GM18873 (cell line): ENCODE data around the gene SLC36A3.
A peak's percentile ranks its signal among the peaks of the same experiment; 100 is the strongest.
"Not testable (repeated sequence)": the region's sequence is repeated elsewhere in the genome, so short reads cannot be mapped to it uniquely, and the experiment has no call there.

ENCODE experiments used
- ATAC-seq: cut with Tn5 transposase; IDR thresholded peaks from one replicate; pipeline ENCODE4 v1.9.1; 2021; ENCODE audit warnings: mild to moderate bottlenecking, moderate library complexity, moderate number of reproducible peaks; ENCODE audit not compliant: unreplicated experiment, low FRiP score

The SLC36A3 gene

DNA sequence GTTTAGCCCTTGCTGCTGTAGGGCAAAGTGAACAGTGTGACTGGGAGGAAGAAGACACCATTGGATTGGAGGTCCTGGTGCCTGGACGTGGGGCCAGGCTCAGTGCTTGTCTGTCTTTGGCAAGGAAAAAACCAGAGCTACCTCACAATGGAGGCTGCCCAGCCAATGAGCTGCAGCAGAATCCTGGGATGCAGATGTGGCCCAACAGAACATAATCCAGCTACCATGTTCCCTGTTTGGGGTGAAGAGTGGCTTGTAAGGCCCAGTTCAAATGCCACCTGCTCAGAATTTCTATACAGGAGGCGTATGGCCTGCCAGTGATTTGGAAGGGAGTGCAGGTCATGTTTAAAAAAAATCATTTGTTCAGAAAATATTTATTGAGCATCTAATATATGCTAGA is at the start of gene SLC36A3:
TSS of gene SLC36A3 (minus strand) at position 101 of the 400 bp plus-strand sequence. CDS start 412 bp downstream, outside the sequence.
- ATAC-seq: no peak

DNA sequence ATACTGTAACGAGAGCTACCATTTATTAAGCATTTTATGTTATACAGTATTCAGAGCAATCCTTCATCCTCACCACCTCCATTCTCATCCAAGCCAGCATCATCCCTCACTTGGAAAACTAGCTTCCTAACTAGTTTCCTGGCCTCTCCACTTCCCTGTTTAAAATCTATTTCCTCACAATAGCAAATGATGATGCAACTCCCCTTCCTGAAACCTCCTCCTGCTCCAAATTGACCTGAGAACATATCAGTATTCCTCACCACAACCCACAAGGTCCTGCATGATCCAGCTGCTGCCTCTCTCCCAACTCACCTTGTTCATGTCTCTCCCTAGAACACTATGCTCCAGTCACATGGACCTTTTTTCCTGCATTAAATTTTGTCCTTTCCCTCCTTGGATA is 48.1 kb upstream of the SLC36A3 start:
- no peak for ATAC-seq

DNA sequence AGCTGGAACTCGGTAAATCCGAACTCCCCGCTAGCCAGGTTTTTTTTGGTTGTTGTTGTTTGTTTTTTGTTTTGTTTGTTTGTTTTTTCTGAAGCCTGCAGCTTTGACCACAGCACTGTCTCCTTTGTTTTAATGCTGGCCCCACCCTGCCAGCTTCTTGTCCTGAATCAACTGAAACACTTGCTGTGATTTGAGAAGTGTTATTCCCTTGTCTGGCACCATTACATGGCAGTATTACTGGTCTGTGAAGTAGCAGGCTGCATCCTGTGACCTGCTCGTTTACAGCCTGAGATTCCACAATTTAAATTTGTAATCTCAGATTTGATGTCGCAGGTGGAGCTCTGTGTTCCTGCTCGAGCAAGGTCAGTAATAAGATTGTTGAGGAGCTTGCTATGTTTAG is 45.2 kb upstream of the SLC36A3 start:
- no peak for ATAC-seq

DNA sequence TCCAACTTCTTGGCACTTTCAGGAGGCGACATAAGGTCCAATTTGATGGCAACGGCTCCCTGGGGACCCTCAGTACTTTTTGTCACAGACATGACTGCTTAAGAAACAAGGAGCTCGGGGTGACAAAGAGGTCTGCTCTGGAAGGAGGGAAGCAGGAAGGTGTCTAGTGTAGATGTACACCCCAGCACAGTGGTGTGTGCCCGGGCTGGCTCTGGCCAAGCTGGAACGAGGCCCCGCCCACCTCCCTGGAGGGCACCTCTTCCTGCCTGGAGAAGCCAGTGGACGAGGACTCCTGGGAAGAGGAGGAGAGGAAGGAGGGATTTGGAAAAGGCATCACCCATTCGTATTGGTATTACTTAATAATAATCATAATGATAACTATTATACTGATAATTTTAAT is 43.8 kb upstream of the SLC36A3 start, which contains the start of gene SLC36A2:
TSS of gene SLC36A2 (minus strand) at position 191 of the 400 bp plus-strand sequence. CDS start at position 92, 99 bp downstream.
- no peak for ATAC-seq

DNA sequence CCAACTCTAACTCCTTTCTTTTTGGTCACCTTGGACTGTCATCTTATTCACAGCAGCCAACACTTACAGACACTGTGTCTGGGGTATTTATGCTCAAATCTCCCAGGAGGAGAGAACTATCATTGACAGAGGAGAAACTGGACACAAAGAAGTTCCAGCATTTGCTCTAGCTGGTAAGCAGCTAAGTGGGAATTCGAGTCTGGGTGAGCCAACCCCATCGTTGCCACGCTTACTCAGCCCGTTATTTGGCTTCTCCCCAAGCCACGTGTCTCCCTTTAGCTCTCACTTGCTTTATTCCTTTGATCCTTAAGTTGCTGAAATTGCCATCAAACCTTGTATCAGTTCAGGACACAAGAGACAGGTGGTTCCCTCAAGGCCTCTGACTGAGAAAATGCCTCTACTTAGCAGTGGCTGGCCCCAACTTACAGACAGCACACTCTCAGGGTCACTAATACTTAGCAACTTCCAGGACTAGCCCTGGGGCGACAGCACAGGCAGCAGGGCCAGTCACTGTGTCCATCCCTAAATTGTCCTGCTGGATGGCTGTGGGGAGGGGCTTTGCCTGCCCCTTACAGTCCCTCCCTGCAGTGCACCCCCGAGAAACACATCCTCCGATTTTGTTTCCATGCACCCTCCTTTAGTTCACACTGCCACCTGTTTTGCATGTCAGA is 42.4 kb upstream of the SLC36A3 start:
- no peak for ATAC-seq

DNA sequence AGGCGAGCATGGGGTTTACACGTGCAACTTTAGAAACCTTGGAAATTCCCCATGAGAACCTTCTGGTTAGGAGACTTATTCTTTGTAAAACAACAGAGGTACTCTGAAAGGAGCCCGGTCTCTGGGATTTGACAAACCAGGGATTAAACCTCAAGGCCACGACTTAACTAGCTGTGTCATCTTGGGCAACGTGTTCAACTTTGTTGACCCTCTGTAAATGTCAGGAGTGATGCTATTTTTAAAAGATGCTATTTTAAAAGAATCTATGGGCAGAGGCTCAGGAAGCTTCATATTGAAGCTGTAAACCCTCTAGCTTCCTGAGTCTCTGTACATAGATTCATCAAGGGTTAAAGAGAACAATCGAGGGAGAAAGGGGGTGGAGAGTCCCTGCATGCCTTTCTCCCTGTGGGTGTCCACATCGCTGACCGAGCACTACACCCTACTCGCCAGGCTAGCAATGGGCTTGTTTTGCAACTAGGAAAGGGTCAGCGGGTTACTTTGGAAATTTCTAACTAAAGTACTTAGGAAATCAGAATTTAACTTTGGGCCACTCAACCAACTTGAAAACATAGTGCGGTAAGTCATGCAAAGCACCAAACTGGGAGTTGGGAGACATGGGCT is 41.7 kb upstream of the SLC36A3 start:
- no peak for ATAC-seq

DNA sequence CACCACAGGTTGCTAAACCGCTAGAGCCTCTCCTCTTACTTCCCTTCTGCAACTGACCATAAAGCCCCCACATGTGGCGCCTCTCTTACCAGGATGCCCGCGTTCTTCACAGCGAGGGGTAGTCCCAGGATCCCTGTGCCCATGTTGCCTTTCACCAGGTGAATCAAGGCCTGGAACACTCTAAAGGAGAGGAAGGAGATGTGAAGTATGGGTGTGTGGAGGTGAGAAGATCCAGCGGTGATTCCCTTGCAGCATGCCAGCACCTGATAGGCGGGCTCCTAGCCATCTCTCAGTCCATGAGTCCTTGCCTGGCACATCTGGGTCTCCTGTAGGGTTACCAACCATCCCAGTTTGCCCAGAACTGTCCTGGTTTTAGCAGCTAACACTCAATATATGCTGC is 40.5 kb upstream of the SLC36A3 start:
- ATAC-seq: no peak

DNA sequence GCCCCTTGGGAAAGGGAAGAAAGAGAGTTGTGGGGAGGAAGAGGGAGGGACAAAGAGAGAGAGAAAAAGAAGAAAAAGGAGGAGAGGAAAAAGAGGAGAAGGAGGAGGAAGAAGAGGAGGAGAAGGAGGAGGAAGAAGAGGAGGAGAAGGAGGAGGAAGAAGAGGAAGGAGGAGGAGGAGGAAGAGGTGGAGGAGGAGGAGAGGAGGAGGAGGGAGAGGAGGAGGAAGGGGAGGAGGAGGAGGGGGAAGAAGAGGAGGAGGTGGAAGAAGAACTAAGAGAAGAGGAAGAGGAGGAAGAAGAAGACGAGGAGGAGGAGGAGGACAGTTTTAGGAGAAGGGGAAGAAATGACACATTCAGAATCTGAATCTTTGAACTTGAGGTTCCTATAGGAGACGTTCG is 36.4 kb upstream of the SLC36A3 start:
- ATAC-seq: no peak

DNA sequence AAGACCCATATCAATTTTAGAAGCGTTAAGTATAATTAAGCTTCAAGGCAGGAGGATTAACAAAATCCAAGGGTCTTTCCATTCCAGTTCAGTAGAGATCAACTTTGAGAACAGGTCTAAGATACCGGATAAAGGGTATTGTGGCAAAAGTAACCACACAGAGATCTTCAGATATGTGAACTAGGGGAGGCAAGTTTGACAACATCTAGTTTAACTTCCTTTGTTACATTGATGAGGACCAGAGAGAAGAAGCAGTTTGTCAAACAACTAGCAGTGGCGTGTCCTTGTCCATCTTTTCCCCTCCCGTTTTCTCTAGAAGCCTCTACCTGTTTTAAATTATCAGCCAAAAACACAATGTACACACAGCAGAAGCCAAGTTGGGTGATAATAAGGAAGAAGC is 35.2 kb upstream of the SLC36A3 start:
- no peak for ATAC-seq

DNA sequence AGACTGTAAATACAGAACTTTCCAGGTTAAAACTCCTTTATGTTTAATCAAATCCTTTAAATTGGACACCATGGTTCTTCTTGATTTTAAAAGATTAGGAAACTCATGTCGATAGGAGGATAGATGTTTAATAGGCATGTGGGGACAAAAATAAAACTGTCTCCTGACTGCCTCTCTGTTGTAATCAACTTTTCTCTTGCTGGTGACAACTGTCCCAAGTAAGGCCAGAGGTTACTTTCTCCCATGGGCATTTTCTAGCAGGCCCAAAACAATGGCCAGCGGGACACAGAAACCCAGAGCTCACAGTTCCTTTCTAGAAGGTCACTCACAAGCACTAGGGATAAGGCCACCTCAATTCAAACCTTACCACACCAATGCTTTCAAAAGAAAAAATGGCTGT is 29.3 kb upstream of the SLC36A3 start:
- no peak for ATAC-seq

DNA sequence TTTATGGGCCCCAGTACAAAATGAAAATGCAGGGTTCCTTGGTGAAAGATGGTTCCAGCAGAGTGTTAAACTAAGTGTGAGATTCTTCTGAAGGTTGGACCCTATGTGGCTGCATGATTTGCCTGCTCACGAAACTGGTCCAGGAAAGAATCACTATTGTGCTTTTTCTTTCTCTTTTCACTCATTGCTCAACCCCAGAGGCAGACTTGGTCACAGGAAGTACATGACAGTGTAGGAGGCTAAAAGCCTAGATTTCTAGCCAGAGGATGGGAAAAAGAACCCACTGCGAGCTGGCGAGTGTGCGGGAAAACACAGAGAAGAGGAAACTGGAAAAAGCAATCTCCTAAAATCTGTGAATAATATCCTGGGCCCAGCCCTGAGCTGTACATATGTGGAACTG is 25.2 kb upstream of the SLC36A3 start:
- no peak for ATAC-seq

DNA sequence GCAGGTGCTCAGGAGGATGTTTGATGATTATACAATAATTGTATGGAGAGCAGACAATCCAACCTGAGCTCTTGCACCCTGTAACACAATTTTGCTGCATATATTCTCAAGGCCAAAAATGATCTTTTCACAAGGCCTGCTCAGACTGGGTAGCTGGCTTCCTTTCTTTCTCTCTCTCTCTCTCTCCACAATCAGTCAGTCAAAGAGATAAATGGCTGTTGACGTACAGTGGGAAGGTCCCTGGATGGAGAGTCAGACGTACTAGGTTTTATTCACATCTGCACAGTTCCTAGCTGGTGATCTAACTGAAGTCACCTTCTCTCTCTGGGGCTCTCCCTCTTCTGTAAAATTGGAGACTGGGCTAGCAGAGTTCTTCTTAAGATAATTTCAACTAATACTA is 24.0 kb upstream of the SLC36A3 start:
- ATAC-seq: no peak

DNA sequence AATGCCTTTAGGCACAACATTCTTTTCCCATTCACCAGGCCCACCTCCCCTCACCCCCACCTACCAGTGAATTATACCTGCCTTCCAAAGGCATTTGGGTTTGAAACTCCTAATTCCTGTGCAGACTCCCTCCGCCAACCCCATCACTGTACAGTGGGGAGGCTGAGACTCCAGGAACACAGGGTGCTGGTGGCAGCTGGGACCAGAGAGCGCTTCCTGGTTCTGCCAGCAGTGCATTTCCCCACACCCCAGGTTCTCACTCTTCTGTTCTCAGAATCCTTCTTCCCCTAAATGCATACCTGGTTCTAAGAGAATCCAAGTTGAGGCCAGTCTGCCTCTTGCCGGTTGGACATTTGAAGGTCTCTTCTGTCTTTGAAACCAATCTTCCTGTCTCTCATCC is 22.7 kb upstream of the SLC36A3 start:
- ATAC-seq: no peak

DNA sequence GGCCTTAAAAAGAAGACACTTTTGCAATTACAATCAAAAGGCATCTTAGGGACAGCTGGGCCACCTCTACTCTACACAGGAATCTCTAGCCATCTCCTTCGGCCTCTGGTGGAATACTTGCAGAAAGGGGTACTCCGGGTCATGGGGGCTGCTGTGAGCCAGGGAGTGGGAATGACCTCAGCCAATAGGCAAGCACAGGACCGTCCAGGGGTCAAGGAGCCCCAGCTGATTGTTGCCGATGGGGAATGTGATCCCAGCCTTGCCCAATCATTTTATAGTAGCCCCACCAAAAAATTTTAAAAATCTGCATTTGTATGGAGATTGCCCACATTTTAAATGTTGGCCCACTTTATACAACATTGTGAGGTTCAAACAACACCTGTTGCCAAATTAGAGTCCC is 16.9 kb upstream of the SLC36A3 start:
- ATAC-seq: no peak

DNA sequence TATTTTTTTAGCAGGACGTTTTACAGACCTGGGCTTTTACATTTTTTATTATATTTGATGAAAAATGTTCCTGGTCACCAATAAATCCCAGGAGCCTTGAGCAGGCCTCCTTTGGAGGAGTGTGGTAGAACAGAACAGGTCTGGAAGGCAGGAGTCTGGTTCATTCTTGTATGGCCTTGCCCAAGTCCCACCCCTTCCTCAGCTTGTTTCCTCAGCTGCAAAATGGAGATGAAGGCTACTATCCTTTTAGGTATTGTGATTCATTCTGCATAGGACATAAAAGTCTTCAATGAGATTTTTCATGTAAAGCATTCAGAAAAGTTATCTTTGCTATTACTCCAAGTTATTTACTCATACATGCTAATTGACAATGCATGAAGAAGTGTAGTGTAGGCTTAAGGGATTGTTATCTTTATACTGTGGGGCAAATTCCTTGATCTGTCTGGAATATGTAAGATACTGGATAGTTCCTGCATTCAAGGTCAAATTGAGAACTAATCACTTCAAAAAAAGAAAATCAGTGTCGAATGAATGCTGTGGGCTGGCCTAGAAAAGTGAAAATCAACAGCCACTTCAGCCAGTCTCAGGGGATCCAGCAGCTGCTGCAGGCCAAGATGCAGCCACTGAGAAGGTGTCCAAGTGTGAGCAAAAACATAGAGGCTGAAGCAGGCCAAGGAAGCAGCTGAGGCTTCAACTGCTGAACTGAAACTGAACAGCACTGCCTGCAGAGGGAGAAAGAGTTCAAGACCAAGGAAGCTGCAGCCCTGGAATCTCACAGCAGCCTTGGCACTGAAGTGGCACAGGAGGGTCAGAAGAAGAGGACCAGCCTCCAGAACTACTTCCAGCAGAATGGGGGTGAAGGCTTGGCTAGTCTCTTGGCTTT is 15.5 kb upstream of the SLC36A3 start:
- ATAC-seq: peak; percentile 65

DNA sequence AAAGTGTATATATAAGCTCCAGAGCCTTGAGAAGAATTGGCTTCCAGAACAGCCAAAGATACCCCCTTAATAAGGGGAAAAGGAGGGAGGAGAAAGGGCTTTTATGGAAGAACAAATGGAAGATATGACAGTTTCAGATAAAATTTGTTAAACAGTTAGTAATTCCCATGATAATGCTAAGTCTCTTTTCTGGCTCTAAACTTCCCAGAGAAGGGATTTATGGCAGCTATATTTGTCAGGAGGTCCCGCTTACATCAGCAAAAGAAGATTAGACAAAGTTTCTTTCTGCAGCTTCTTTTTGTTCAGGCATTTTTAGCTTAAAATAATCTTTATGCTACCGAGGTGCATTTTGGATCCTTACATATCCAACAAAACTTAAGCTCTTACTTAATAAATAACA is 14.3 kb upstream of the SLC36A3 start:
- ATAC-seq: no peak

DNA sequence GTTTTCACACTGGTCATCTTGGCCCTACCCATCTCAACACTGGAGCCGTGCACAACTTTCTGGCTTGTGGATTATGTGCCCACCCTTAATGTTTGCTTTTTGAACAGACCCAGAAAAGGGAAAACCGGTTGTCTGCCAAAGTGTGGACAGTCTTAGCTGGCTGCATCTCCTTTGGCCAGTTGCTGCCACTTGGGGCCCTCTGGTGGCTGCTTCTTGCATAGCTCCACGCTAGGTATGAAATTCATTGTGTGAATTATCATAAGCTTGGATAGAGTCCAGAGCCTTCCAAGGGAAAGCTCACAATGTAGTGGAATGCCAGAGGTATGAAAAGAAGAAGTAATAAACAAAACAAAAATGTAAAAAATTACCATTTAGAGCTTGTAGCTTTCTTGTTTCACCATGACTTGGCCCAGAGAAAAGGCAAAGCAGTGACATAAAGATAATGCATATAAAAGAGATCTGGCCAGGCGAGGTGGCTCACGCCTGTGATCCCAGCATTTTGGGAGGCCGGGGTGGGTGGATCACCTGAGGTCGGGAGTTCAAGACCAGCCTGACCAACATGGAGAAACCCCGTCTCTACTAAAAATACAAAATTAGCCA is 12.5 kb upstream of the SLC36A3 start:
- ATAC-seq: peak; percentile 63

DNA sequence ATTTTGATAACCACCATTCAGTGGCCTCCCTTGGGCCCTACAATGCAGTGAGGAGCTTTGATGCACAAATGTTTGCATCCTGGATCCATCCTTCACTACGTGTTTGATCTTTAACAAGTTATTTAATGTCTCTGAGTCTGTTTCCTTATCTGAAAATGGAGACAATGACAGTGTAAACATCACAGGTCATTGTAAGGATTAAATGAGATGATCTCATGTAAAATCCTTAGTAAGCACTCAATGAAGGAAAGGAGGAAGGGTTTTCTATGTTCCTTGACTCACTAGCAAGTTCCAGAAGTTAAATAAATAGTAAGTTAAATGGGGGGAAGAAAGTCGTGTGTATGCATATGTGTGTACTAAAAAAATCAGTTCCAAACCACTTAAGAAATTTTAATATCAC is 9.8 kb upstream of the SLC36A3 start:
- no peak for ATAC-seq

DNA sequence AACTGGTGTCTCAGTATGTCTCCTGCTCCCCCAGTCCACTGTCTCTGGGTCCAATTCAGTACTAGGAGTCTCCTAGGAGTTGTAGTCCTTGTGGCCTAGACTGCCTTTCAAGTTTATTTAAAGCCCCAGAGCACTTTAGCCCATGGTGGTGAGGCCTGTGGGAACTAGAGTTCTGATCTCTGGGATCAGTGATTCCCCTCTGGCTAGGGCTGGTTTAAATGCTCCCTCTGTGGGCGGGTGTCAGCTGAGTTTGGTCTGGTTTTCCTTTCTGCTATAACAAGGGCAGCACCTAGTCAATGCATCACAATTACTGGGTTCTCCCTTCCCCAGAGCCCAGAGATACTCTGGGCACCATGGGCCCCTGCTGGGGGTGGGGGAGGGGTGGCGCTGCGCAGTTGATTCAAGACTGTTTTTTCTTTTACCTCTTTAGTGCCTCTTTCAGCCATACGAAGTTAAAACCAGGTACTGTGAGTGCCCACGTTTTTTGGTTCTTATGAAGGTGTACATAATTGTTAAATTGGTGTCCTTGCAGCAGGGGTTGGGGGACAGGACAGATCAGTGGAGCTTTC is 9.3 kb upstream of the SLC36A3 start:
- ATAC-seq: no peak

DNA sequence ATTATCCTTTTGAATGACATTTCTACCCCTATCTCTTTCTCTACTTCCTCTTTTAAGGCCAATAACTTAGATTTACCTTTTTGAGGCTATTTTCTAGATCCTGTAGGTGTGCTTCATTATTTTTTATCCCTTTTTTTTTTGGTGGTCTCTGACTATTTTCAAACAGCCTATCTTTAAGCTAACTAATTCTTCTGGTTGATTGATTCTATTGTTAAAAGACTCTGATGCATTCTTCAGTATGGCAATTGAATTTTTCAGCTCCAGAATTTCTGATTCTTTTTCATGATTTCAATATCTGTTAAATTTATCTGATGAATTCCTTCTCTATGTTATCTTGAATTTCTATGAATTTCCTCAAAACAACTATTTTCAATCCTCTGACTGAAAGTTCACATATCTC is 7.4 kb upstream of the SLC36A3 start:
- ATAC-seq: no peak

DNA sequence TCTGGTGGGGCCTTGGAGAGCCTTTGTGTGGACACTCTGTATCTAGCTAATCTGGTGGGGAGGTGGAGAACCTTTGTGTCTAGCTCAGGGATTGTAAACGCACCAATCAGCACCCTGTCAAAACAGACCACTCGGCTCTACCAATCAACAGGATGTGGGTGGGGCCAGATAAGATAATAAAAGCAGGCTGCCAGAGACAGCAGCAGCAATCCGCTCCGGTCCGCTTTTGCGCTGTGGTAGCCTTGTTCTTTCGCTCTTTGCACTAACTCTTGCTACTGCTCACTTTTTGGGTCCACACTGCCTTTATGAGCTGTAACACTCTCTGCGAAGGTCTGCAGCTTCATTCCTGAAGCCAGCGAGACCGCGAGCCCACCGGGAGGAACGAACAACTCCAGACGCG is 6.3 kb upstream of the SLC36A3 start:
- not testable (repeated sequence) for ATAC-seq
